ENCODE data around the gene SHOX.
"Not testable (repeated sequence)": the region's sequence is repeated elsewhere in the genome, so short reads cannot be mapped to it uniquely, and the experiment has no call there.

Gene SHOX

DNA sequence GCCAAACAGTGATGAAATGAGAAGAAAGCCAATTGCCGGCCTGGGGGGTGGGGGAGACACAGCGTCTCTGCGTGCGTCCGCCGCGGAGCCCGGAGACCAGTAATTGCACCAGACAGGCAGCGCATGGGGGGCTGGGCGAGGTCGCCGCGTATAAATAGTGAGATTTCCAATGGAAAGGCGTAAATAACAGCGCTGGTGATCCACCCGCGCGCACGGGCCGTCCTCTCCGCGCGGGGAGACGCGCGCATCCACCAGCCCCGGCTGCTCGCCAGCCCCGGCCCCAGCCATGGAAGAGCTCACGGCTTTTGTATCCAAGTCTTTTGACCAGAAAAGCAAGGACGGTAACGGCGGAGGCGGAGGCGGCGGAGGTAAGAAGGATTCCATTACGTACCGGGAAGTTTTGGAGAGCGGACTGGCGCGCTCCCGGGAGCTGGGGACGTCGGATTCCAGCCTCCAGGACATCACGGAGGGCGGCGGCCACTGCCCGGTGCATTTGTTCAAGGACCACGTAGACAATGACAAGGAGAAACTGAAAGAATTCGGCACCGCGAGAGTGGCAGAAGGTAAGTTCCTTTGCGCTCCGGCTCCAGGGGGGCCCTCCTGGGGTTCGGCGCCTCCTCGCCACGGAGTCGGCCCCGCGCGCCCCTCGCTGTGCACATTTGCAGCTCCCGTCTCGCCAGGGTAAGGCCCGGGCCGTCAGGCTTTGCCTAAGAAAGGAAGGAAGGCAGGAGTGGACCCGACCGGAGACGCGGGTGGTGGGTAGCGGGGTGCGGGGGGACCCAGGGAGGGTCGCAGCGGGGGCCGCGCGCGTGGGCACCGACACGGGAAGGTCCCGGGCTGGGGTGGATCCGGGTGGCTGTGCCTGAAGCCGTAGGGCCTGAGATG is at the start of gene SHOX:
Gene SHOX (plus strand): TSS at position 180 of the 885 bp plus-strand sequence. CDS start 107 bp downstream, at position 287.
- TF ChIP-seq, protein P1, sequence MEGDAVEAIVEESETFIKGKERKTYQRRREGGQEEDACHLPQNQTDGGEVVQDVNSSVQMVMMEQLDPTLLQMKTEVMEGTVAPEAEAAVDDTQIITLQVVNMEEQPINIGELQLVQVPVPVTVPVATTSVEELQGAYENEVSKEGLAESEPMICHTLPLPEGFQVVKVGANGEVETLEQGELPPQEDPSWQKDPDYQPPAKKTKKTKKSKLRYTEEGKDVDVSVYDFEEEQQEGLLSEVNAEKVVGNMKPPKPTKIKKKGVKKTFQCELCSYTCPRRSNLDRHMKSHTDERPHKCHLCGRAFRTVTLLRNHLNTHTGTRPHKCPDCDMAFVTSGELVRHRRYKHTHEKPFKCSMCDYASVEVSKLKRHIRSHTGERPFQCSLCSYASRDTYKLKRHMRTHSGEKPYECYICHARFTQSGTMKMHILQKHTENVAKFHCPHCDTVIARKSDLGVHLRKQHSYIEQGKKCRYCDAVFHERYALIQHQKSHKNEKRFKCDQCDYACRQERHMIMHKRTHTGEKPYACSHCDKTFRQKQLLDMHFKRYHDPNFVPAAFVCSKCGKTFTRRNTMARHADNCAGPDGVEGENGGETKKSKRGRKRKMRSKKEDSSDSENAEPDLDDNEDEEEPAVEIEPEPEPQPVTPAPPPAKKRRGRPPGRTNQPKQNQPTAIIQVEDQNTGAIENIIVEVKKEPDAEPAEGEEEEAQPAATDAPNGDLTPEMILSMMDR (IDR thresholded peaks at IDR 0.05; ENCODE audit: insufficient read depth, low read depth, low read length, missing control alignments), result no peak
- no peak for DNase-seq (ENCODE audit: low read depth)
- no peak within 1 kb of the TSS for H3K4me3 ChIP-seq (ENCODE audit: low read depth, low read length)

DNA sequence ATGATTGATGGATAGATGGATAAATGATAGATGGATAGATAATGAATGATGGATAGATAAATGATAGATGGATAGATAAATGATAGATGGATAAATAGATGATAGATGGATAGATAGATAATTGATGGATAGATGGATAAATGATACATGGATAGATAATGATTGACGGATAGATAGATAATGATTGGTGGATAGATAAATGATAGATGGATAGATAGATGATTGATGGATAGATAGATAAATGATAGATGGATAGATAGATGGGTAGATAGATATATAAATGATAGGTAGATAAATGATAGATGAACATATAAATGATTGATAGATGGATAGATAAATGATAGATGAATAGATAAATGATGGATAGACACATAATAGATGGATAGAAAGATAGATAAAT is 49.5 kb upstream of the SHOX start:
- DNase-seq (ENCODE audit: low read depth), result no peak
- TF ChIP-seq, protein P1 (IDR thresholded peaks at IDR 0.05; ENCODE audit: insufficient read depth, low read depth, low read length, missing control alignments), result no peak
- no peak overlapping the region for H3K4me3 ChIP-seq (ENCODE audit: low read depth, low read length)

DNA sequence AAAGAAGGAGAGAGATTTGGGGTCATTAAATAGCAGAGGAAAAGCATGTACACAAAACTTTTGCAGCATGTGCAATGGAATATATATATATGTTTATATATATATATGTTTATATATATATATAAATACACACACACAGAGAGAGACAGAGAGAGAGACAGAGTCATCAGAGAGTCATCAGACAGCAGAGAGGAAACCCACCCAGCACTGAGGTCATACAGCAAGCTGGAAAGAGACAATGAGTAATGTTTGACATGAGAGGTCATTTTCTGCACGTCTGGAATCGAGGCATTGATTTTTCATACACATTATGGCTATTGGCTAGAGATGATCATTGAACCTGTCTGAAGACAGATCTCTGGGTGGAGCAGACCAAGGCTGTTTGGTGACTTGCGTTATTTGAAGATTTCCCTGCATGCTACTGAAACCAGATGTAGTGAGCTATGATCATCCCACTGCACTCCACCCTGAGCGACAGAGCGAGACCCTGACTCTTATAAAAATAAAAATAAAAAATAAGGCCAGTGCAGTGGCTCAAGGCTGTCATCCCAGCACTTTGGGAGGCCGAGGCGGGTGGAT is 48.8 kb upstream of the SHOX start:
- no peak for DNase-seq (ENCODE audit: low read depth)
- TF ChIP-seq, protein P1 (IDR thresholded peaks at IDR 0.05; ENCODE audit: insufficient read depth, low read depth, low read length, missing control alignments), result no peak

DNA sequence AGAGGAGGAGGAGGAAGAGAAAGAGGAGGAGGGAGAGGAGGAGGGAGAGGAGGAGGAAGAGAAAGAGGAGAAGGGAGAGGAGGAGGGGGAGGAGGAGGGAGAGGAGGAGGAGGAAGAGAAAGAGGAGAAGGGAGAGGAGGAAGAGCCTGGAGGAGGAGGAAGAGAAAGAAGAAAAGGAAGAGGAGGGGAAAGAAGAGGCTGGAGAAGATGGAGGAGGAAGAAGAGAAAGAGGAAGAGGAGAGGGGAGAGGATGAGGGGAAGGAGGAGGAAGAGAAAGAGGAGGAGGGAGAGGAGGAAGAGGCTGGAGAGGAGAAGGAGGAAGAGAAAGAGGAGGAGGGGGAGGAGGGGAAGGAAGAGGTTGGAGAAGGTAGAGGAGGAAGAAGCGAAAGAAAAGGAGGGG is 46.0 kb upstream of the SHOX start:
- TF ChIP-seq, protein P1 (IDR thresholded peaks at IDR 0.05; ENCODE audit: insufficient read depth, low read depth, low read length, missing control alignments), result no peak
- H3K4me3 ChIP-seq (ENCODE audit: low read depth, low read length), result no peak overlapping the region
- no peak for DNase-seq (ENCODE audit: low read depth)

More for the DNA sequence above, 48.8 kb upstream of the SHOX start:
- H3K4me3 ChIP-seq (ENCODE audit: low read depth, low read length), result no peak overlapping the region

DNA sequence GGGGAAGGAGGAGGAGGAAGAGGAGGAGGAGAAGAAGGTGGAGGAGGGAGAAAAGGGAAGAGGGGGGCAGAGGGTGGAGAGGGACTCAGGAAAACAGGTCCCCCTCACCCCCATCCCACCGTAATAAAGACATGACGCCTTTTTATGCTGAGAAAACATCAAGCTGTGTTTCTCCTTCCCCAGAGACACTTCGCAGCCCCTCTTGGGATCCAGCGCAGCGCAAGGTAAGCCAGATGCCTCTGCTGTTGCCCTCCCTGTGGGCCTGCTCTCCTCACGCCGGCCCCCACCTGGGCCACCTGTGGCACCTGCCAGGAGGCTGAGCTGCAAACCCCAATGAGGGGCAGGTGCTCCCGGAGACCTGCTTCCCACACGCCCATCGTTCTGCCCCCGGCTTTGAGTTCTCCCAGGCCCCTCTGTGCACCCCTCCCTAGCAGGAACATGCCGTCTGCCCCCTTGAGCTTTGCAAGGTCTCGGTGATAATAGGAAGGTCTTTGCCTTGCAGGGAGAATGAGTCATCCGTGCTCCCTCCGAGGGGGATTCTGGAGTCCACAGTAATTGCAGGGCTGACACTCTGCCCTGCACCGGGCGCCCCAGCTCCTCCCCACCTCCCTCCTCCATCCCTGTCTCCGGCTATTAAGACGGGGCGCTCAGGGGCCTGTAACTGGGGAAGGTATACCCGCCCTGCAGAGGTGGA is 45.3 kb upstream of the SHOX start:
- no peak overlapping the region for H3K4me3 ChIP-seq (ENCODE audit: low read depth, low read length)
- TF ChIP-seq, protein P1 (IDR thresholded peaks at IDR 0.05; ENCODE audit: insufficient read depth, low read depth, low read length, missing control alignments), result no peak
- DNase-seq (ENCODE audit: low read depth), result no peak

DNA sequence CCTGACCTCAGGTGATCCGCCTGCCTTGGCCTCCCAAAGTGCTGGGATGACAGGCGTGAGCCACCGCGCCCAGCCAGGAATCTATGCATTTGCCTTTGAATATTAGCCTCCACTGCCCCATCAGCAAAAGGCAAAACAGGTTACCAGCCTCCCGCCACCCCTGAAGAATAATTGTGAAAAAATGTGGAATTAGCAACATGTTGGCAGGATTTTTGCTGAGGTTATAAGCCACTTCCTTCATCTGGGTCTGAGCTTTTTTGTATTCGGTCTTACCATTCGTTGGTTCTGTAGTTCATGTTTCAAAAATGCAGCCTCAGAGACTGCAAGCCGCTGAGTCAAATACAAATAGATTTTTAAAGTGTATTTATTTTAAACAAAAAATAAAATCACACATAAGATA is 44.2 kb upstream of the SHOX start:
- H3K4me3 ChIP-seq (ENCODE audit: low read depth, low read length), result no peak overlapping the region
- TF ChIP-seq, protein P1 (IDR thresholded peaks at IDR 0.05; ENCODE audit: insufficient read depth, low read depth, low read length, missing control alignments), result no peak
- DNase-seq (ENCODE audit: low read depth), result no peak

DNA sequence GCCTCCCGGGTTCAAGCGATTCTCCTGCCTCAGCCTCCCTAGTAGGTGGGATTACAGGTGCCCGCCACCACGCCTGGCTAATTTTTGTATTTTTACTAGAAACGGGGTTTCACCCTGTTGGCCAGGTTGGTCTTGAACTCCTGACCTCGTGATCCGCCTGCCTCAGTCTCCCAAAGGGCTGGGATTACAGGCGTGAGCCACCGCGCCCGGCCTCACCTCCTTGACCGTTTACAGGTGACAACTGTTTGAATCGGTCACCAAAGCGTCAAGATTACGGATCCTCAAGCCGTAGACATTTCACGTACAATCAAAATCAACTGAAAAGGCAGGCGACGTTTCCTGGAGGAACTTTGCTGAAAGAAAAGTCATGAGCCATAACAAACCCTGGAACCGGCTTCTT is 41.3 kb upstream of the SHOX start:
- H3K4me3 ChIP-seq (ENCODE audit: low read depth, low read length); DNase-seq (ENCODE audit: low read depth): not testable (repeated sequence)

Data from GM12865 (cell line).